Fibroblast of lung (primary cell): Measurements from ENCODE around the gene UTF1. TPM values are rescaled to one million over a fixed set of nuclear protein-coding genes. Genes with fewer than 3 reads are reported as not detected.

ENCODE experiments used
- DNase-seq, 2 donors: peaks; one replicate each; pipeline versions ENCODE4 v3.0.0 to v3.0.0-alpha.2; 2010; ENCODE audit warnings: low read depth in 2 of 2
- H2AFZ ChIP-seq: 2 replicates; pipeline ENCODE4 v1.5.1; 2012; ENCODE audit warnings: low read length, control low read depth, inconsistent platforms
- H3K27ac ChIP-seq: 2 replicates; pipeline ENCODE4 v1.5.1; 2011; ENCODE audit warnings: low read length, control low read depth; ENCODE audit not compliant: insufficient read depth
- H3K27me3 ChIP-seq: 2 replicates; pipeline ENCODE4 v1.5.1; 2011; ENCODE audit warnings: mild to moderate bottlenecking, low read length; ENCODE audit not compliant: control insufficient read depth, insufficient read depth
- H3K36me3 ChIP-seq: 2 replicates; pipeline ENCODE4 v1.5.1; 2011; ENCODE audit warnings: low read length; ENCODE audit not compliant: control insufficient read depth, insufficient read depth
- H3K4me1 ChIP-seq: 2 replicates; pipeline ENCODE4 v1.5.1; 2011; ENCODE audit warnings: low read length; ENCODE audit not compliant: control insufficient read depth, insufficient read depth; ENCODE audit errors: extremely low read depth
- H3K4me2 ChIP-seq: 2 replicates; pipeline ENCODE4 v1.5.1; 2011; ENCODE audit warnings: low read length, control low read depth; ENCODE audit not compliant: insufficient read depth; ENCODE audit errors: extremely low read depth
- H3K4me3 ChIP-seq, 4 experiments: fragments of 200-600 bp in 1 of 4; sonication (generic) in 1 of 4; replicated peaks in 1 of 4; 2 replicates each; pipeline ENCODE4 v1.5.1; 2011 to 2016; ENCODE audit warnings: low read length in 4 of 4, low read depth in 3 of 4, mild to moderate bottlenecking in 3 of 4, control low read depth in 2 of 4, inconsistent platforms in 1 of 4, mixed read lengths in 1 of 4; ENCODE audit not compliant: insufficient read depth in 1 of 4; ENCODE audit errors: control extremely low read depth in 1 of 4
- H3K79me2 ChIP-seq: 2 replicates; pipeline ENCODE4 v1.5.1; 2012; ENCODE audit warnings: mild to moderate bottlenecking, low read length, inconsistent platforms; ENCODE audit not compliant: control insufficient read depth, insufficient read depth
- H3K9ac ChIP-seq: 2 replicates; pipeline ENCODE4 v1.5.1; 2011; ENCODE audit warnings: mild to moderate bottlenecking, low read length, control low read depth; ENCODE audit not compliant: insufficient read depth
- H3K9me3 ChIP-seq: 2 replicates; pipeline ENCODE4 v1.5.1; 2012; ENCODE audit warnings: low read depth, low read length; ENCODE audit not compliant: control insufficient read depth, insufficient read depth
- H4K20me1 ChIP-seq: 2 replicates; pipeline ENCODE4 v1.5.1; 2011; ENCODE audit warnings: low read length; ENCODE audit not compliant: control insufficient read depth, insufficient read depth; ENCODE audit errors: extremely low read depth
- EZH2 ChIP-seq: IDR thresholded peaks from 2 replicates; pipeline ENCODE4 v1.5.1; 2012; ENCODE audit warnings: low read length, control low read depth, mild to moderate bottlenecking; ENCODE audit errors: missing control alignments
- polyA plus RNA-seq, 2 donors: library from polyadenylated mRNA; depleted of rRNA in 1 of 2; stranded (reverse) in 1 of 2; unstranded in 1 of 2; fragments of >200 nt; gene quantifications; 2 replicates each; pipeline ENCODE4 v1.2.1, GENCODE V29; 2011 to 2012; ENCODE audit warnings: missing spikeins in 1 of 2
- total RNA-seq: library from RNA; depleted of rRNA; stranded (reverse); fragments of >200 nt; gene quantifications from 2 replicates; pipeline ENCODE4 v1.2.1, GENCODE V29; 2014
- TF ChIP-seq, protein P1 (sequence below), 2 donors: IDR thresholded peaks in 1 of 2; conservative IDR thresholded peaks in 1 of 2; 1 replicate in 1 of 2; 2 replicates in 1 of 2; pipeline ENCODE4 v1.5.1; 2011 to 2012; ENCODE audit warnings: low read length in 2 of 2, control low read depth in 1 of 2, inconsistent platforms in 1 of 2, low read depth in 1 of 2, mild to moderate bottlenecking in 1 of 2

Gene UTF1
- total and polyA plus RNA-seq, 2 donors (not counting 1 experiment from before 2014, with no cell fraction given) = not detected

DNA sequence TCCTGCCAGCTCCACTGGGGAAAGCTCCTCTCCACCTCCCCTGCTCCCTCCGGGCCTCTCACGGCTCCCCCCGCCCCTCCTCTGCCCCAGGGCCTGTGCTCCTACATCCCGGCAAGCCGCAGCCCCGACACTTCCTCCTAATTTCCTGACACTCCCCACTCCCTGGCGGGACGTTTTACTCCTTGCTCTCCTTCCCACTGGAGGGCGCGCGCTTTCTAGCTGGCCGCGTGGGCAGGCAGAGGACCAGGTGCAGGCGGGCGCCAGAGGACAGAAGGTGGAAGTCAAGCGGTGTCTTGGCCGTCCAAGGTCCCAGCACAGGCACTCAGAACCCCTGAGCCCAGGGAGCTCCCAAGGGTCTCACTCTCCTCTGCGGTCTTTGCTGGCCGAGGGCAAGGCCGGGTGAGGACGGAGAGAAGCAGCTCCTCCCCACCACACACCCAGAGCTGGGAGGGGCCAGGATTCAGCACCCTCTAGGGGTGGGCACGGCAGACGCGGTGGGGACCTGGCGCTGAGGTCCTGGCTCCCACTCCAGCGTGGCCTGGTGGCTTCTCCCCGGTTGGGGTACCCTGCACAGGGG is 27.6 kb downstream of the UTF1 start:
- Histone ChIP-seq H3K27ac (peak overlapping the region; percentile 89), H3K4me2 (no peak overlapping the region), H3K27me3 (no peaks in the 10 kb centered on the region), H3K4me1 (peaks cover 27% of the 10 kb centered on the region), H2AFZ (peak overlapping the region; percentile 19), H3K36me3 (no peaks in the 10 kb centered on the region), H3K79me2 (no peaks in the 10 kb centered on the region), H3K9me3 (no peaks in the 10 kb centered on the region), H3K9ac (no peak overlapping the region), H3K4me3 (no peak overlapping the region), H4K20me1 (no peaks in the 10 kb centered on the region)
- DNase-seq = peak; percentile 32 to 46
- TF ChIP-seq, protein P1, sequence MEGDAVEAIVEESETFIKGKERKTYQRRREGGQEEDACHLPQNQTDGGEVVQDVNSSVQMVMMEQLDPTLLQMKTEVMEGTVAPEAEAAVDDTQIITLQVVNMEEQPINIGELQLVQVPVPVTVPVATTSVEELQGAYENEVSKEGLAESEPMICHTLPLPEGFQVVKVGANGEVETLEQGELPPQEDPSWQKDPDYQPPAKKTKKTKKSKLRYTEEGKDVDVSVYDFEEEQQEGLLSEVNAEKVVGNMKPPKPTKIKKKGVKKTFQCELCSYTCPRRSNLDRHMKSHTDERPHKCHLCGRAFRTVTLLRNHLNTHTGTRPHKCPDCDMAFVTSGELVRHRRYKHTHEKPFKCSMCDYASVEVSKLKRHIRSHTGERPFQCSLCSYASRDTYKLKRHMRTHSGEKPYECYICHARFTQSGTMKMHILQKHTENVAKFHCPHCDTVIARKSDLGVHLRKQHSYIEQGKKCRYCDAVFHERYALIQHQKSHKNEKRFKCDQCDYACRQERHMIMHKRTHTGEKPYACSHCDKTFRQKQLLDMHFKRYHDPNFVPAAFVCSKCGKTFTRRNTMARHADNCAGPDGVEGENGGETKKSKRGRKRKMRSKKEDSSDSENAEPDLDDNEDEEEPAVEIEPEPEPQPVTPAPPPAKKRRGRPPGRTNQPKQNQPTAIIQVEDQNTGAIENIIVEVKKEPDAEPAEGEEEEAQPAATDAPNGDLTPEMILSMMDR (conservative IDR thresholded peaks at IDR 0.05 in 1 of 2, IDR thresholded peaks at IDR 0.05 in 1 of 2; ENCODE audit: low read depth in 1 of 2, low read length in 2 of 2) = peak in 1 of 2 donors; percentile 39
- no peak for TF ChIP-seq EZH2

DNA sequence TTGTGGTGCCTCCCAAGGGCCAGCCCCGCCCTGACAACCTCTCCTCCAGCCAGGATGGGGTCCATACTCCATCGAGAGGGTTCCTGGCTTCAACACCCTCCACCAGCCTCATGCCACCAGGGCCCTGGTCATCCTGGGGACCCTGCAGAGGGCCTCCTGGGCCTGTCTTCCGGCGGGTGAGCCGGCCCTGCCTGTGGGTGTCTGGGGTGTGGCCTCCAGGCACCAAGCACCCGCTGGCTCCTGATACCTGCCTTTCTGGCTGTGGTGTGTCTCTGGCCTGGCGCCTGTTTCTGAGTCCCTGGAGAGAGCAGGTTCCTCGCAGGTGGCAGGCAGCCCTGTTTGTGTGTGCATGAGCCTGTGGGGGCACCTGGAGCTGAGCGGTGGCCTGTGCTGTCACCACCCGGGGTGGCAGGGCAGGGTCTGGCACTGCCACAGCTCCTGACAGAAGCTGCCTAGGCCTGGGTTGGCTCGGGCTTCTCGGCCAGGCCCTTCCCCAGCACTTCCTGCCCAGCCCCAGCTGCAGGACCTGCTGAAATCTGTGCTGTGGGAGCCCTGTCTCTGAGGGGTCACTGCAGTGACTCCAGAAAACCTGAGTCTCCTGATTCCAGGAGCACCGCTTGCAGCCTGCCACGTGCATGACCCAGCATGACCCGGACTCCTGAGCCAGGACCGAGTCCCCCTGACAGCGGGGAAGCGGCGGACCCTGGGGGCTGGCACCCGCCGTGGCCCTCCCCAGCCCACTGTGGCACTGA is 28.2 kb downstream of the UTF1 start:
- Histone ChIP-seq H3K36me3 (no peaks in the 10 kb centered on the region), H3K4me1 (peaks cover 27% of the 10 kb centered on the region), H4K20me1 (no peaks in the 10 kb centered on the region), H3K4me2 (no peak overlapping the region), H3K9me3 (no peaks in the 10 kb centered on the region), H3K9ac (no peak overlapping the region), H3K4me3 (no peak overlapping the region), H2AFZ (no peak overlapping the region), H3K79me2 (no peaks in the 10 kb centered on the region), H3K27me3 (no peaks in the 10 kb centered on the region), H3K27ac (peak overlapping the region; percentile 89)
- DNase-seq = no peak
- TF ChIP-seq, protein P1 (conservative IDR thresholded peaks at IDR 0.05 in 1 of 2, IDR thresholded peaks at IDR 0.05 in 1 of 2; ENCODE audit: low read depth in 1 of 2, low read length in 2 of 2) = no peak
- no peak for TF ChIP-seq EZH2

DNA sequence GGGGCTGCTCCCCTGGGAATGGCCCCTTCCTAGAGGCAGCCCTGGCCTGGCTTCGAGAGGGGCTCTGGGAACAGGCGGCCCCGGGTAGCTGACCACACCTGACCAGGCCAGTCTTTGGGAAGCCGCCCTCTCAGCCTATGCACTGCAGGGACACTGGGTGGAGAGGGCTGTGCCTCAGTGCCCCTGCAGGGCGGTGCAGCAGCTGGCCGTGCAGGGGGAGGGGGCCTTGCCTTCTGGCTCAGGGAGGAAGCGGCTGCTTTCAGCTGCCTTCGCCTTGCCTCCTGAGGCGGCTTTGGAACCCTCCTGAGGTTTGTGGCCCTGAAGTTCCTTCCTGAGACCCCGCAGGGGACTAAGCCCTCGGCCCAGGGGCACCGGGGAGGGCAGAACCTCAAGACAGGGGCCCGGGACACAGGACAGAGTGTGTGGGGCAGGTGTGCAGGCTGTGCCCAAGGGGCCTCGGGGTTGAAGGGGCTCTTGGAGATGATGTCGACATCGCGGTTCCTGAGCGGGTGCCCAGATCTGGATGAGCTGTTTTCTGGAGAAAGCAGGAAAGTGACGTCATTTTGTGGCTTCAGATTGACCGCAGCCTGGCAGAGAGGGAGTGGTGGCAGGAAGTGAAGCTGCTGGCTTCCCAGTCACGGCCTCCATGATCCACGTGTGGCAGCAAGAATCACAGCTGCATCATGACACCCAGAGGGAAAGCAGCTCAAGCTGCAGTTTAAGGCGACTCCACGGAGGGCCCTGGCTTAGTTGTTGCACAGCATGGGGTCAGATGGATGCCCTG is 29.0 kb downstream of the UTF1 start:
- peak overlapping the region; percentile 38 for H3K4me2 ChIP-seq
- H2AFZ ChIP-seq = no peak overlapping the region
- peak; percentile 99 for DNase-seq
- H3K79me2 ChIP-seq = no peaks in the 10 kb centered on the region
- no peaks in the 10 kb centered on the region for H3K36me3 ChIP-seq
- H3K4me3 ChIP-seq = no peak overlapping the region
- no peak for TF ChIP-seq EZH2
- TF ChIP-seq, protein P1 (conservative IDR thresholded peaks at IDR 0.05 in 1 of 2, IDR thresholded peaks at IDR 0.05 in 1 of 2; ENCODE audit: low read depth in 1 of 2, low read length in 2 of 2) = no peak
- peaks cover 27% of the 10 kb centered on the region for H3K4me1 ChIP-seq
- no peaks in the 10 kb centered on the region for H3K27me3 ChIP-seq
- H3K27ac ChIP-seq = peak overlapping the region; percentile 89
- no peaks in the 10 kb centered on the region for H4K20me1 ChIP-seq
- no peaks in the 10 kb centered on the region for H3K9me3 ChIP-seq
- H3K9ac ChIP-seq = no peak overlapping the region
